GM21381 (cell line): ENCODE measurements around the gene VSTM2L.
"Not testable (repeated sequence)": the region's sequence is repeated elsewhere in the genome, so short reads cannot be mapped to it uniquely, and the experiment has no call there.

ENCODE experiments used
- ATAC-seq: cut with Tn5 transposase; IDR thresholded peaks from one replicate; pipeline ENCODE4 v1.9.1; 2021; ENCODE audit warnings: mild to moderate bottlenecking, moderate library complexity; ENCODE audit not compliant: unreplicated experiment

VSTM2L gene

GRCh38 chr20:37961066-37961465 is 58.1 kb downstream of the VSTM2L start:
- ATAC-seq: no peak

DNA sequence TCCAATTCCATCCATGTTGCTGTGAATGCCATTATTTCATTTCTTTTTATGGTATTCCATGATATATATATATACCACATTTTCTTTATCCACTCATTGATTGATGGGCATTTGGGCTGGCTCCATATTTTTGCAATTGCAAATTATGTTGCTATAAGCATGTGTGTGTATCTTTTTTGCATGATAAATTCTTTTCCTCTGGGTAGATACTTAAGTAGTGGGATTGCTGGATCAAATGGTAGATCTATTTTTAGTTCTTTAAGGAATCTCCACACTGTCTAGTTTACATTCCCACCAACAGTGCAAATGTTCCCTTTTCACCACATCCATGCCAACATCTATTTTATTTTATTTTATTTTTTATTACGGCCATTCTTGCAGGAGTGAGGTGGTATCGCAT is 60.6 kb downstream of the VSTM2L start:
- not testable (repeated sequence) for ATAC-seq

- ATAC-seq: no peak
These were observed 66.0 kb downstream of the VSTM2L start for GRCh38 chr20:37968841-37969401.

DNA sequence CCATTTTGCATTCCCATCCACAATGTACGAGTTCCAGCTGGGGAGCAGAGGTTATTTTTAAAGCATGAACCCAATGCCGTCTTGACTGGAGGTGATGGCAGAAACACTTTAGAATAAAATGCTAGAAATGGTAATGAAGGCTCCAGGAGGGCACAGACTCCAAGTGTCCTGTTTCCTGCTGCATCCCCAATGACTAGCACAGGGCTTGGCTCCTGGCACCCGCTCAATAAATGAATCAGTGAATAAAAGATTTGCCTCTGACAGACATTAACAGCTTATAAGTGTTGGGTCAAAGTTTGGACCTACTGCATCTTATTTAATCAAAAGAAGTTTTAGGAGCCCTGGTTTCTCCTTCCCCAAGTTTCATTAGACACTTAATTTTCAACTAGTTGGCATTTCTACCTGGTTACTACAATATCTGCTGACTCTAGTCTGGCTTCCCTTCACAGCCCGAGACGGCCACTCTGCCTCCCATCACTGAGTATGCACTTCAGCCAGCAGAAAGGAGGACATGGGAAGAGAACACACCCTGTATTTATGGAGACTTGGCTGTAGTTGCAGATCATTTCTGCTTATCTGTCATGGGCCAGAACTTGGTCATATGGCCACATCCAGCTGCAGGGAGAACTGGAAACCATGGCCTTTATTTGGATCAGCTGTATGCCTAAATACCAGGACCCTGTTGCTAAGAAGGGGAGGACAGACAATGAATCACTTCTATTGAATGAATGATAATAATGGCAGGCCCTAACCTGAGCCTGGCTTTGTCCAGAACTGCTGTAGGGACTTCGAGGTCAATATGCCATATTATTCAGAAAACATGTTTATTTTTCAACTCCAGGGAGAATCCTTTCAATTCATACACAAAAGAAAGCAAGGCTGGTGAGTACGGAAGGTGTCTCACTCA is 67.3 kb downstream of the VSTM2L start:
- ATAC-seq: no peak

DNA sequence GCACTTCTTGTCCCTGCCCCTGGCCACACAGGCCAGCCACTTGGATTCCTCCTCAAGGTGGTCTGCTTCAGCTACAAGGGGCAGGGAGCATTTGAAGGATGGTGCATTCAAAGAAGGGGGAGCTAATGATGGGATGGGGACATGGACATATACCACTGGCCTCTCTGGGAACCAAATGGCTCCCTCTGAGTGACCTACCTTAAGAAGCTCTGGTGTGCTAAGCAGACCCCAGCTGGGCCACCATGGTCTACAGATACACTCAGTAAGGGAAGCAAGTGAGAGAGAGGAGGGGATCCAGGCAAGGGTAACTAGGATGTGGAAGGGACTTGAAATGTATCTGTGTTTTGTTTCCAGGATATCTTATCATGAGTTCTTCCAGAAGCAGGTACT is 67.9 kb downstream of the VSTM2L start:
- ATAC-seq: no peak

GRCh38 chr20:37971561-37972127 is 68.7 kb downstream of the VSTM2L start:
- ATAC-seq: no peak

GRCh38 chr20:37972256-37973058 is 69.5 kb downstream of the VSTM2L start:
- no peak for ATAC-seq

DNA sequence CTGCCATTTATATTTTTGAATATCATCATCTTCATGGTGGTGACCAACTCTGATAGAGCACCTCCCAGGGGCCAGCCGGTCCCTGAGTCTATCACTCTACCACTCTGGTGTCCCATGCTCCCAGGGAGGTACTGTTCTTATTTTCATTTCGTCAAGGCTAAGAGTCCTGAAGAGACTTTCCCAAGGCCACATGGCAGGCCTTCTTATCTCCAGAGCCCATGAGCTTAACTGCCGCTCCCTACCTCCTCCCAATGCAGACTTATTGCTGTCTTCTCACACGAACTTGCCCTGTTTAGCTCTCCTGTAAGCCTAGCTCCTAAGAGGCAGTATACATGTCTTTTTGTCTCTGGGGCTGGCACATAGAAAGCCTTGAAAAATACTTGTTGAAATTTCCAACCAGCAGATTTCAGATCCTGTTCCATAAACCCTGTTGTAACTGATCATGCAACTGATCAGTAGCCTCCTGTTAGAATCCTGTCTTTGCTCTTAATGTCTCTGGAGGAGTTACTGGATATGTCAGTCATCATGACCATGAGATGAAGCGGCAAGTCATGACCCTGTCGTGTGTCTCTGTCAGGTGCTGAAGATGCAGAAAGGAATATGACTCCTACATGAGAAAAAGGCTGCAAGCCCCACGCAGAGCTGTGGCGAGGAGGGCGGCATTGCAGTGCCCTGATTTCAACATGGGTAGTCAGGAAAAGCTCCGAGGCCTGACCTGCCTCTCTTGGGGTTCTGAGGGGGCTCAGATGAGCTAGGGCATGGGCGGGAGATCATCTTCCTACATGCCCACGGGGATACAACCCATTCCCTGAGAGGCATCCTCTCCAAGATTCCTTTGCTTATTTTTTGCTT is 70.4 kb downstream of the VSTM2L start:
- ATAC-seq: no peak

GRCh38 chr20:37976887-37977286 is 74.0 kb downstream of the VSTM2L start:
- no peak for ATAC-seq

GRCh38 chr20:37977338-37977737 is 74.4 kb downstream of the VSTM2L start:
- ATAC-seq: no peak

DNA sequence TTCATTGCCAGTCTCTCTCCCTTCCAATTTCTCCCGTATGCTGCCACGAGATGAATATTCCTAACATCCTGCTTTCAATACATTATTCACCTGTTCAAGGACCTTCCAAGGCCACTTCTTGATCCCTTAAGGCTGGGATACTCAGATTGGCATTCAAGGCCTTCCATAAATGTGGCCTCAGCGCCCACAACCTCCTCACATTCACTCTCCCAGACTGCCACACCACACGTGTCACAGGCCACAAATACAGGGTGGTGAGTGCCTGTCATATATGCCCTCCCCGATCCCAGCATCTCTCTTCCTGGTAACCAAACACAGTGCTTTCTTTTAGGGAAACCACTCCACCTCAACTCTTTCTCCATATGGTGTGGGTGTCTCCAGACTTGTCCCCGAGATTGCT is 74.9 kb downstream of the VSTM2L start:
- no peak for ATAC-seq

GRCh38 chr20:37979021-37979985 is 76.4 kb downstream of the VSTM2L start:
- ATAC-seq: no peak

- no peak for ATAC-seq
These were observed 77.5 kb downstream of the VSTM2L start for GRCh38 chr20:37980383-37980782.

DNA sequence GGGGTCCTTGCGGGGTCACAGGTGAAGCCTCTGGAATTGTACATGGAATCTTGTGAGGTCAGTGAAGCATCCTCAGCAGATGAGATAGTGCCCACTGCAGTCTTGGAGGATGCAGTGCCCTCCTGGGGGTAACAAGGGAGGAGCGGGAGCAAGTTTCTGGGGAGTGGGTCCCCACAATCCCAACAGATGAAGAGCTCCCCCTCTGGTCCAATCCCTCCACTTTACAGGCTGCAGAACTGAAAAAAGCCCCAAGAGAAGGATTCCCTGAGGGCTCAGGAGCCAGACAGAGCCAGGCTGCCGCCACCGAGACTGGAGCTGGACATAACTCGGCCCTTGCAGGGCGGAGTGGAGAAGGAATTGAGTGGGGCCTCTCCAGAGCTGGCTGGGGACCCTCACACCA is 77.9 kb downstream of the VSTM2L start:
- ATAC-seq: no peak

DNA sequence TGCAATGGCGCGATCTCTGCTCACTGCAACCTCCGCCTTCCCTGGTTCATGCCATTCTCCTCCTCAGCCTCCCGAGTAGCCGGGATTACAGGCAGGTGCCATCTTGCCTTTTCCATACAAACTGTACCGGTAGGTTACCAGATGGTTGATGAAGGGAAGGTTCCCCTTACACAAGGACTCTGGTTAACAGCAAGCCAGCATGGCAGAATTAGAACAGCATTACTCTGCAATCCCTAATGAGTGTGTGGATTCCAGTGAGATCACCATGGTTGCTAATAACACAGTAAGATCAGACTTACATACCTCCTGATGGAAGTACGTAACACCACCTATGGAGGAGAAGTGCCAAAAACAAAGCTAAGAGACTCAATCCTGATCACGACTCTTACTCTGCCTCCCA is 78.6 kb downstream of the VSTM2L start:
- ATAC-seq: no peak

- no peak for ATAC-seq
These were observed 80.4 kb downstream of the VSTM2L start for GRCh38 chr20:37983286-37983685.

- no peak for ATAC-seq
These were observed 81.3 kb downstream of the VSTM2L start for GRCh38 chr20:37984018-37984785.

DNA sequence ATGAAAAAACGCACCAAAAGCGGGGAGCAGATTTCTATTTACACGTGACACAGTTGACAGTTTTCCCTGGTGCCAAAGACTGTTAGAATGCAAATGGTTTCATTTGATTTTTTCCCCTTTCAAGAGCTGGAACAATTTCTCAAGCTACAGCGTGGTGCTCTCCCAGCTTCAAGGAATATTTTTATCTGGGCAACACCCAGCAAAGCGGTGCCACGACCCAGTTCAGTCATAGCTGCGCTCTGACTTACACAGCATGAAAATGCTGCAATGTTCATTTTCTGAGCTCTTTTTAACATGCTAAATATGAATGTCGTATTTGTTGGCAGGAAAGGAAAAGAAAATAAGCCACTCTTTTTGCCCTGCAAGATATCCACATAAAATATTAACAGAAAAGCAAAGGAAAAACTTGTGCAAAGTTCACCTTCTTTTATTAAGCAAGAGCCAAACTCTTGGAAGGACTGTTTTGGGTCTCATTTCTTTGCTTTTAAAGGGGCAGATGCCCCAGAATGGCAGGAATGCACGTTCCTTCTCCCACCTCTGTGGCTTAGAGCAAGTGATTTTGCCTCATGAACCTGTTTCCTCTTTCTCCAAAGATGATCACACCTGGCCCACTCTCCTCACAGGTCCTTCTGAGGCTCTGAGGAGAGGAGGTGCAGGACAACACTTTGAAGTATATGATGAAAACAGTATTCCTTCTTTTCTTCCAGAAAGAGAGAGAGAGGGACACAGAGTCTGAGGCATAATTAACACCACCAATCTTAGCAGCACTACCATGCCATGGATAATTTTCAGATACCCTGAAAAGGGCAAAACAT is 83.3 kb downstream of the VSTM2L start:
- ATAC-seq: no peak
